GM12878 (cell line): Measurements from ENCODE around the gene BCKDHA. TPM values are rescaled to one million over a fixed set of nuclear protein-coding genes. Genes with fewer than 3 reads are reported as not detected.

Source experiments
- DPF2 ChIP-seq: fragments of 450-650 bp; IDR thresholded peaks from 2 replicates; pipeline ENCODE4 v1.6.1; 2017; ENCODE audit warnings: mild to moderate bottlenecking
- ESRRA ChIP-seq: IDR thresholded peaks from 2 replicates; pipeline ENCODE4 v1.6.1; 2012; ENCODE audit warnings: mild to moderate bottlenecking, low read length, improper control_type of control experiment
- ETV6 ChIP-seq, 2 experiments: fragments of 450-650 bp in 1 of 2; IDR thresholded peaks in 1 of 2; conservative IDR thresholded peaks in 1 of 2; 2 replicates each; pipeline ENCODE4 v1.6.1; 2014; ENCODE audit warnings: antibody characterized with exemption in 1 of 2, borderline replicate concordance in 1 of 2, low read depth in 1 of 2, mild to moderate bottlenecking in 1 of 2, moderate library complexity in 1 of 2
- NRF1 ChIP-seq: conservative IDR thresholded peaks from 2 replicates; pipeline ENCODE4 v1.6.1; 2011; ENCODE audit warnings: mild to moderate bottlenecking, low read depth, low read length, improper control_type of control experiment
- ZNF274 ChIP-seq: IDR thresholded peaks from one replicate; pipeline ENCODE4 v1.8.0; 2011; ENCODE audit not compliant: insufficient read length, insufficient read depth
- polyA plus RNA-seq, 11 experiments: library from polyadenylated mRNA; depleted of rRNA in 4 of 11; unstranded in 6 of 11; stranded (reverse) in 5 of 11; fragments of >200 nt; fragmentation: Nextera tagmentation in 4 of 11; fragmentation: Illumina TruSeq in 1 of 11; extraction: Ambion mirVana in 4 of 11; extraction: Trizol in 1 of 11; gene quantifications; 1 replicate in 1 of 11; 2 replicates in 10 of 11; pipeline versions ENCODE4 v1.2.1 to v1.2.3, GENCODE V29; 2011 to 2016; ENCODE audit warnings: inconsistent platforms in 2 of 11, missing spikeins in 2 of 11, low read depth in 1 of 11
- total RNA-seq, 4 experiments: library from RNA; depleted of rRNA in 3 of 4; stranded (reverse); fragments of >200 nt in 3 of 4; fragmentation: Illumina TruSeq in 1 of 4; extraction: Trizol in 1 of 4; gene quantifications; 2 replicates each; pipeline versions ENCODE4 v1.2.1 to v1.2.3, GENCODE V29; 2013 to 2021
- TF ChIP-seq, protein P1 (sequence below): IDR thresholded peaks from 2 replicates; pipeline ENCODE4 v1.6.1; 2012; ENCODE audit warnings: mild to moderate bottlenecking, low read depth, low read length
- TF ChIP-seq, protein P2 (sequence below): fragments of 450-650 bp; IDR thresholded peaks from 2 replicates; pipeline ENCODE4 v1.6.1; 2017; ENCODE audit warnings: mild to moderate bottlenecking, low read depth, inconsistent platforms; ENCODE audit not compliant: poor library complexity, severe bottlenecking
- TF ChIP-seq, protein P3 (sequence below): fragments of 450-650 bp; formaldehyde crosslinking; IDR thresholded peaks from 2 replicates; pipeline ENCODE4 v1.4.0; 2022; ENCODE audit warnings: mild to moderate bottlenecking, moderate library complexity
- TF ChIP-seq, protein P4 (sequence below): fragments of 450-650 bp; IDR thresholded peaks from 2 replicates; pipeline ENCODE4 v1.6.1; 2016; ENCODE audit warnings: mild to moderate bottlenecking, moderate library complexity, borderline replicate concordance

The BCKDHA gene
- total and polyA plus RNA-seq, 10 of the 15 experiments (the other 5 are each of a cell fraction or from before 2014, with no cell fraction given), result 9.9 to 107 (median 46.4) TPM

DNA sequence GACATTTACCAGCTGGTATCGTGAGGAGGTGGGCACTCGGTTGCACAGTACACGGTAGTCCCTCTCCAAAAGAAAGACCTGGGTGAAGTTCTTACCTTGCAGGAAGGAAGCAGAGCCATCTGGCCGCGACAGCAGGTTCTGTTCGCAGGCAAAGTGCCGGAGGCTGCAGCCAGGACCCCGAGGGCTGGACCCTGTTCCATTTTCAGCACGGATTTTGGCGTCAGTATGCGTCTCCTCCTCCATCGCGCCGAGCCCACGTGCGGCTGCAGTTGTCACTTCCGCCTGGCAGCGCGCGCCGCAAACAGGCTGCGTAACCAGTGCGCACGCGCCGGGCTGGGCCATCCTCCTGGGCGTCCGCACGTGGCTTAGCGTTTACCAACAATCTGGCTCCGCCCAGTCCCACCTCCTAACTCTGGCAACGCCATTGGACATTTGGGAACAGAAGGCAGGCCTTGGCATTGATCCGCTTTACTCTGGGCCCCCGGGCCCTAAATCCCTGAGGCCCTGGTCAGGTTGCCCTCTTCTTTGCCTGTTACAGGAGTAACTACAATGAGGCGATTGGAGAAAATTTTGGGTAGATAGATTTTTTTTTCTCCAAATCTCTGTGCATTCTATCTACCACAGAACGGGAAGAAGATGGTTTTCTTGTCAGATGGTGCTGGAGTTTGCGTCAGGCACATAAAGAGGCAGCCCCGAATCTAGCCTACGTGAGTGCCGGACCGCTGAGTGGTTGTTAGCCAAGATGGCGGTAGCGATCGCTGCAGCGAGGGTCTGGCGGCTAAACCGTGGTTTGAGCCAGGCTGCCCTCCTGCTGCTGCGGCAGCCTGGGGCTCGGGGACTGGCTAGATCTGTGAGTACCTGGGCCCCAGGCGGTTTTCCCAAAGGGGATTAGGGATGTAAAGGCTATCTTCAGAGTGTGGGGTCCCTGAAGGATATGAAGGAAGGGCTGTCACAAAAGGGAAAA lies at the start of gene BCKDHA, which contains the start of gene EXOSC5 (continued):
- TF ChIP-seq, protein P1, sequence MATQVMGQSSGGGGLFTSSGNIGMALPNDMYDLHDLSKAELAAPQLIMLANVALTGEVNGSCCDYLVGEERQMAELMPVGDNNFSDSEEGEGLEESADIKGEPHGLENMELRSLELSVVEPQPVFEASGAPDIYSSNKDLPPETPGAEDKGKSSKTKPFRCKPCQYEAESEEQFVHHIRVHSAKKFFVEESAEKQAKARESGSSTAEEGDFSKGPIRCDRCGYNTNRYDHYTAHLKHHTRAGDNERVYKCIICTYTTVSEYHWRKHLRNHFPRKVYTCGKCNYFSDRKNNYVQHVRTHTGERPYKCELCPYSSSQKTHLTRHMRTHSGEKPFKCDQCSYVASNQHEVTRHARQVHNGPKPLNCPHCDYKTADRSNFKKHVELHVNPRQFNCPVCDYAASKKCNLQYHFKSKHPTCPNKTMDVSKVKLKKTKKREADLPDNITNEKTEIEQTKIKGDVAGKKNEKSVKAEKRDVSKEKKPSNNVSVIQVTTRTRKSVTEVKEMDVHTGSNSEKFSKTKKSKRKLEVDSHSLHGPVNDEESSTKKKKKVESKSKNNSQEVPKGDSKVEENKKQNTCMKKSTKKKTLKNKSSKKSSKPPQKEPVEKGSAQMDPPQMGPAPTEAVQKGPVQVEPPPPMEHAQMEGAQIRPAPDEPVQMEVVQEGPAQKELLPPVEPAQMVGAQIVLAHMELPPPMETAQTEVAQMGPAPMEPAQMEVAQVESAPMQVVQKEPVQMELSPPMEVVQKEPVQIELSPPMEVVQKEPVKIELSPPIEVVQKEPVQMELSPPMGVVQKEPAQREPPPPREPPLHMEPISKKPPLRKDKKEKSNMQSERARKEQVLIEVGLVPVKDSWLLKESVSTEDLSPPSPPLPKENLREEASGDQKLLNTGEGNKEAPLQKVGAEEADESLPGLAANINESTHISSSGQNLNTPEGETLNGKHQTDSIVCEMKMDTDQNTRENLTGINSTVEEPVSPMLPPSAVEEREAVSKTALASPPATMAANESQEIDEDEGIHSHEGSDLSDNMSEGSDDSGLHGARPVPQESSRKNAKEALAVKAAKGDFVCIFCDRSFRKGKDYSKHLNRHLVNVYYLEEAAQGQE, result no peak
- TF ChIP-seq ESRRA, result no peak
- no peak for TF ChIP-seq ETV6 (conservative IDR thresholded peaks at IDR 0.05 in 1 of 2, IDR thresholded peaks at IDR 0.05 in 1 of 2; ENCODE audit: borderline replicate concordance in 1 of 2, low read depth in 1 of 2)
- TF ChIP-seq ZNF274, result no peak
- TF ChIP-seq, protein P2, sequence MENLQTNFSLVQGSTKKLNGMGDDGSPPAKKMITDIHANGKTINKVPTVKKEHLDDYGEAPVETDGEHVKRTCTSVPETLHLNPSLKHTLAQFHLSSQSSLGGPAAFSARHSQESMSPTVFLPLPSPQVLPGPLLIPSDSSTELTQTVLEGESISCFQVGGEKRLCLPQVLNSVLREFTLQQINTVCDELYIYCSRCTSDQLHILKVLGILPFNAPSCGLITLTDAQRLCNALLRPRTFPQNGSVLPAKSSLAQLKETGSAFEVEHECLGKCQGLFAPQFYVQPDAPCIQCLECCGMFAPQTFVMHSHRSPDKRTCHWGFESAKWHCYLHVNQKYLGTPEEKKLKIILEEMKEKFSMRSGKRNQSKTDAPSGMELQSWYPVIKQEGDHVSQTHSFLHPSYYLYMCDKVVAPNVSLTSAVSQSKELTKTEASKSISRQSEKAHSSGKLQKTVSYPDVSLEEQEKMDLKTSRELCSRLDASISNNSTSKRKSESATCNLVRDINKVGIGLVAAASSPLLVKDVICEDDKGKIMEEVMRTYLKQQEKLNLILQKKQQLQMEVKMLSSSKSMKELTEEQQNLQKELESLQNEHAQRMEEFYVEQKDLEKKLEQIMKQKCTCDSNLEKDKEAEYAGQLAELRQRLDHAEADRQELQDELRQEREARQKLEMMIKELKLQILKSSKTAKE, result peak; percentile 93
- TF ChIP-seq NRF1, result peak; percentile 93
- TF ChIP-seq, protein P3, sequence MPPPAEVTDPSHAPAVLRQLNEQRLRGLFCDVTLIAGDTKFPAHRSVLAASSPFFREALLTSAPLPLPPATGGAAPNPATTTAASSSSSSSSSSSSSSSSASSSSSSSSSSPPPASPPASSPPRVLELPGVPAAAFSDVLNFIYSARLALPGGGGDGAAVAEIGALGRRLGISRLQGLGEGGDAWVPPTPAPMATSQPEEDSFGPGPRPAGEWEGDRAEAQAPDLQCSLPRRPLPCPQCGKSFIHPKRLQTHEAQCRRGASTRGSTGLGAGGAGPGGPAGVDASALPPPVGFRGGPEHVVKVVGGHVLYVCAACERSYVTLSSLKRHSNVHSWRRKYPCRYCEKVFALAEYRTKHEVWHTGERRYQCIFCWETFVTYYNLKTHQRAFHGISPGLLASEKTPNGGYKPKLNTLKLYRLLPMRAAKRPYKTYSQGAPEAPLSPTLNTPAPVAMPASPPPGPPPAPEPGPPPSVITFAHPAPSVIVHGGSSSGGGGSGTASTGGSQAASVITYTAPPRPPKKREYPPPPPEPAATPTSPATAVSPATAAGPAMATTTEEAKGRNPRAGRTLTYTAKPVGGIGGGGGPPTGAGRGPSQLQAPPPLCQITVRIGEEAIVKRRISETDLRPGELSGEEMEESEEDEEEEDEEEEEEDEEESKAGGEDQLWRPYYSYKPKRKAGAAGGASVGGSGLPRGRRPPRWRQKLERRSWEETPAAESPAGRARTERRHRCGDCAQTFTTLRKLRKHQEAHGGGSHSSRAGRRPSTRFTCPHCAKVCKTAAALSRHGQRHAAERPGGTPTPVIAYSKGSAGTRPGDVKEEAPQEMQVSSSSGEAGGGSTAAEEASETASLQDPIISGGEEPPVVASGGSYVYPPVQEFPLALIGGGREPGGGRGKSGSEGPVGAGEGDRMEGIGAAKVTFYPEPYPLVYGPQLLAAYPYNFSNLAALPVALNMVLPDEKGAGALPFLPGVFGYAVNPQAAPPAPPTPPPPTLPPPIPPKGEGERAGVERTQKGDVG (CRISPR knock-in tag), result no peak
- TF ChIP-seq, protein P4, sequence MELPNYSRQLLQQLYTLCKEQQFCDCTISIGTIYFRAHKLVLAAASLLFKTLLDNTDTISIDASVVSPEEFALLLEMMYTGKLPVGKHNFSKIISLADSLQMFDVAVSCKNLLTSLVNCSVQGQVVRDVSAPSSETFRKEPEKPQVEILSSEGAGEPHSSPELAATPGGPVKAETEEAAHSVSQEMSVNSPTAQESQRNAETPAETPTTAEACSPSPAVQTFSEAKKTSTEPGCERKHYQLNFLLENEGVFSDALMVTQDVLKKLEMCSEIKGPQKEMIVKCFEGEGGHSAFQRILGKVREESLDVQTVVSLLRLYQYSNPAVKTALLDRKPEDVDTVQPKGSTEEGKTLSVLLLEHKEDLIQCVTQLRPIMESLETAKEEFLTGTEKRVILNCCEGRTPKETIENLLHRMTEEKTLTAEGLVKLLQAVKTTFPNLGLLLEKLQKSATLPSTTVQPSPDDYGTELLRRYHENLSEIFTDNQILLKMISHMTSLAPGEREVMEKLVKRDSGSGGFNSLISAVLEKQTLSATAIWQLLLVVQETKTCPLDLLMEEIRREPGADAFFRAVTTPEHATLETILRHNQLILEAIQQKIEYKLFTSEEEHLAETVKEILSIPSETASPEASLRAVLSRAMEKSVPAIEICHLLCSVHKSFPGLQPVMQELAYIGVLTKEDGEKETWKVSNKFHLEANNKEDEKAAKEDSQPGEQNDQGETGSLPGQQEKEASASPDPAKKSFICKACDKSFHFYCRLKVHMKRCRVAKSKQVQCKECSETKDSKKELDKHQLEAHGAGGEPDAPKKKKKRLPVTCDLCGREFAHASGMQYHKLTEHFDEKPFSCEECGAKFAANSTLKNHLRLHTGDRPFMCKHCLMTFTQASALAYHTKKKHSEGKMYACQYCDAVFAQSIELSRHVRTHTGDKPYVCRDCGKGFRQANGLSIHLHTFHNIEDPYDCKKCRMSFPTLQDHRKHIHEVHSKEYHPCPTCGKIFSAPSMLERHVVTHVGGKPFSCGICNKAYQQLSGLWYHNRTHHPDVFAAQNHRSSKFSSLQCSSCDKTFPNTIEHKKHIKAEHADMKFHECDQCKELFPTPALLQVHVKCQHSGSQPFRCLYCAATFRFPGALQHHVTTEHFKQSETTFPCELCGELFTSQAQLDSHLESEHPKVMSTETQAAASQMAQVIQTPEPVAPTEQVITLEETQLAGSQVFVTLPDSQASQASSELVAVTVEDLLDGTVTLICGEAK, result peak; percentile 63
- TF ChIP-seq DPF2, result no peak
